Neural crest cell (in vitro differentiated cells): ENCODE data around the gene SOX11. TPM values are rescaled to one million over a fixed set of nuclear protein-coding genes. Genes with fewer than 3 reads are reported as not detected.

Source experiments
- DNase-seq: peaks from one replicate; pipeline ENCODE4 v3.0.0; 2021; ENCODE audit warnings: low read depth, mixed read lengths, low spot score
- H3K27ac Mint-ChIP-seq: one replicate; pipeline ENCODE4 v1.8.0; 2021; ENCODE audit warnings: mild to moderate bottlenecking, mixed read lengths; ENCODE audit not compliant: unreplicated experiment
- H3K27me3 Mint-ChIP-seq: 2 replicates; pipeline ENCODE4 v1.8.0; 2021; ENCODE audit warnings: low read depth, mild to moderate bottlenecking, mixed read lengths
- H3K36me3 Mint-ChIP-seq: 2 replicates; pipeline ENCODE4 v1.8.0; 2021; ENCODE audit warnings: low read depth, mild to moderate bottlenecking, mixed read lengths
- H3K4me1 Mint-ChIP-seq: 2 replicates; pipeline ENCODE4 v1.8.0; 2021; ENCODE audit warnings: mixed read lengths
- H3K4me3 Mint-ChIP-seq: one replicate; pipeline ENCODE4 v1.8.0; 2021; ENCODE audit warnings: mild to moderate bottlenecking, mixed read lengths
- H3K9me3 Mint-ChIP-seq: 2 replicates; pipeline ENCODE4 v1.8.0; 2021; ENCODE audit warnings: mixed read lengths
- total RNA-seq: library from RNA; stranded (reverse); gene quantifications from 2 replicates; pipeline ENCODE4 v1.2.1, GENCODE V29; 2021
- TF ChIP-seq, protein P1 (sequence below): fragments of 200-600 bp; sonication (generic); conservative IDR thresholded peaks from 2 replicates; pipeline ENCODE4 v1.5.0; 2021; ENCODE audit warnings: antibody characterized with exemption, mild to moderate bottlenecking

Gene SOX11
- total RNA-seq, 1 donor from 2014 or later = 197 TPM

DNA sequence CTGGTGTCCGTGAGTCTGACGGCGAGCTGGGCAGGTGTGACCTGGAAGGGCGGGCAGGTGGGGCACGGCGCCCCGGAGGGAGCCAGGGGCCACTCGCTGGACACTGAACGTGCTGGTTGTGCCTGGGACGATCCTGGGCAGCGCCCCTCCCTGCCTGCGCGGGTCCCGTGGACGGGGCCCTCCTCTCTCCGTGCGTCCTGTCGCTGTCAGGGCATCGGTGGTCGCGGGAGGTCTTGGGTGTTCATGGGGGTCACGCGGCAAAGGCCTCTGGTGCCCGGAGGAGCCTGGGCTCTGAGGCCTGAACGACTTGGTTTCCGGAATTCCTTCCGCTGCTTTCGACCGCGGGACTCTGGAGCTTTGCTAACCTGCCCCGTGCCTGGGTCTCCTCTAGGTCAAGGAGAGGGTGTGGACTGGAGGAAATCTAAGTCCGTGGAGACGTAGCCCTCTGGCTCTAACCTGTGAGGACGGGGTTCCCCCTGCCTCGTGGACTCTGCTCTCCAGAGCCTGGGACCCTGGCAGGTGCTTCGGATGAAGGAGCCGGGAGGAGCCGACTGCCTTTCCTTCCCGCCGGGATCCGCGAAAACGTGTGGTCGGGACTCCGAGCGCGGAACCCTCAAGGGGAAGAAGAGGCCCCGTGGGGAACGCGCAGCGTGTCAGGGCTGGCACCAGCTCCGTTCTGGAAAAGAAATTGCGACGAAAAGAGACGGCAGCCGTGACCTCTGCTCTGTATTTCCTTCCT lies 14.7 kb downstream of the SOX11 start:
- Mint-ChIP-seq H3K9me3 (peaks cover 3% of the 10 kb centered on the region), H3K4me3 (peak overlapping the region; percentile 23), H3K36me3 (peaks cover 18% of the 10 kb centered on the region), H3K27me3 (peaks cover 2% of the 10 kb centered on the region), H3K27ac (no peak overlapping the region), H3K4me1 (peaks cover 27% of the 10 kb centered on the region)
- TF ChIP-seq, protein P1, sequence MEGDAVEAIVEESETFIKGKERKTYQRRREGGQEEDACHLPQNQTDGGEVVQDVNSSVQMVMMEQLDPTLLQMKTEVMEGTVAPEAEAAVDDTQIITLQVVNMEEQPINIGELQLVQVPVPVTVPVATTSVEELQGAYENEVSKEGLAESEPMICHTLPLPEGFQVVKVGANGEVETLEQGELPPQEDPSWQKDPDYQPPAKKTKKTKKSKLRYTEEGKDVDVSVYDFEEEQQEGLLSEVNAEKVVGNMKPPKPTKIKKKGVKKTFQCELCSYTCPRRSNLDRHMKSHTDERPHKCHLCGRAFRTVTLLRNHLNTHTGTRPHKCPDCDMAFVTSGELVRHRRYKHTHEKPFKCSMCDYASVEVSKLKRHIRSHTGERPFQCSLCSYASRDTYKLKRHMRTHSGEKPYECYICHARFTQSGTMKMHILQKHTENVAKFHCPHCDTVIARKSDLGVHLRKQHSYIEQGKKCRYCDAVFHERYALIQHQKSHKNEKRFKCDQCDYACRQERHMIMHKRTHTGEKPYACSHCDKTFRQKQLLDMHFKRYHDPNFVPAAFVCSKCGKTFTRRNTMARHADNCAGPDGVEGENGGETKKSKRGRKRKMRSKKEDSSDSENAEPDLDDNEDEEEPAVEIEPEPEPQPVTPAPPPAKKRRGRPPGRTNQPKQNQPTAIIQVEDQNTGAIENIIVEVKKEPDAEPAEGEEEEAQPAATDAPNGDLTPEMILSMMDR = no peak
- no peak for DNase-seq

DNA sequence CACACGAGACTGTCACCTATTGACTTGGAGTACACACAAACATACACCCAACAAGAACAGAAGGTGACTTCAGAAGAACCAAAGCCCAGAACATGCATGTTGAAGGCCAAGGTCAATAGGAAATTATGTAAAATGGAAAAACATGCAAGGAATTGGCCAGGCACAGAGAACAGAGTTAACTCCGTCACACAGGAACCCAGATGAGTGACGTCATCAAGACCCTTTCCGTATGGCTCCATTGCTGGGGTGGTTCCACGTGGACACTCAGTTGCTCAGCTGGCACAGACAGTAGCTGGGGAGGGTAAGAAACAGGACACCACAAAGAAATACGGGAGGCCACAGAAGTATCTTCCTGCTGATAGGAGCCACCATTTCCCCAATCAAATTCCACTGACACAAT lies 18.4 kb downstream of the SOX11 start:
- no peak for DNase-seq
- Mint-ChIP-seq H3K9me3 (no peaks in the 10 kb centered on the region), H3K27ac (no peak overlapping the region), H3K4me1 (peaks cover 12% of the 10 kb centered on the region), H3K4me3 (no peak overlapping the region), H3K27me3 (no peaks in the 10 kb centered on the region), H3K36me3 (no peaks in the 10 kb centered on the region)
- TF ChIP-seq, protein P1 = no peak

DNA sequence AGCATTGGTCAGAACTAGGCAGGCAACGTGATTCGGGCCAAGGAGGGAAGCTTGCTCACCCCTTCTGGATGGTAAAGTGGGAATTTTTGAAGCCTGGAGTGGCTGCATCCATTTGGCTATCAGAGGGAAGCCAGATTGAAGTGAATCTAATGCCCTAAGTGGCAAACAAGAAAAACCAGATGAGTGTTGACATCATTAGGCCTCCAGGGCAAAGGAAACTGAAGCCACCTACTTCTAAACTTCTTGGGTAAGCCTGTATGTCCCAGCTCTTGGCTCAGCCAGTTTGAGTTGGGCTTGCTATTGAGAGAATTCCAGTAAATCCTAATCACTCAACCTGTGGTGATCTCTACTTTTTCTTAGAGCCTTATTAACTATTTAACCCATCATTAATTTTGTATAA lies 20.9 kb downstream of the SOX11 start:
- no peak for DNase-seq
- Mint-ChIP-seq H3K27me3 (no peaks in the 10 kb centered on the region), H3K4me3 (no peak overlapping the region), H3K9me3 (no peaks in the 10 kb centered on the region), H3K27ac (no peak overlapping the region), H3K4me1 (peaks cover 5% of the 10 kb centered on the region), H3K36me3 (no peaks in the 10 kb centered on the region)
- TF ChIP-seq, protein P1 = no peak

DNA sequence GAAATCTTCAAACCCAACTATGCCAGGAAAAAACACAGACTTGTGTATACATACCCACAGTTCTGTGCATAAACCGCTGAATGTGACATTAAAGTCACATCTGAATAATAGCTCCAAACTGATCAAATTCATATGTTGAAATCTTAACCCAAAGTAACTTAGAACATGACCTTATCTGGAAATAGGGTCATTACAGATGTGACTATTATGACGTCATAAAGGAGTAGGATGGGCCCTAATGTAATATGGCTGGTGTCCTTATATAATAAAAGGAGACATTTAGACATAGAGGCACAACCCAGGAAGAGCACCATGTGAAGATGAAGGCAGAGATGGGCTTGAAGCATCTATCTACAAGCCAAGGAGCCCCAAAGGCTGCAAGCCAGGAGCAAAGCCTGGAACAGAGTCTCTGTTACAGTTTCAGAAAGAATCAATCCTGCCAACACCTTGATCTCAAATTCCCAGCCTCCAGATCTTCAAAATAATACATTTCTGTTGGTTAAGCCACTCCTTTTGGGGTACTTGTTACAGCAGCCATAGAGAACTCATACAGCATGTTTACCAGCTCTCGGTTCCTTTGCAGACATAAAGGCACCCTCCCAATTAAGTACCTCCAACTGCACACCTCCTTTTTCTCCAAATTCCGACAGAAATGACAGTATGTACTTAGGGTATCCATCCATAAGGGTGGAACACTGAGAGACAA lies 27.6 kb downstream of the SOX11 start:
- Mint-ChIP-seq H3K36me3 (peaks cover 4% of the 10 kb centered on the region), H3K27me3 (no peaks in the 10 kb centered on the region), H3K9me3 (peaks cover 8% of the 10 kb centered on the region), H3K4me3 (no peak overlapping the region), H3K27ac (no peak overlapping the region), H3K4me1 (no peaks in the 10 kb centered on the region)
- DNase-seq = no peak
- TF ChIP-seq, protein P1 = no peak

DNA sequence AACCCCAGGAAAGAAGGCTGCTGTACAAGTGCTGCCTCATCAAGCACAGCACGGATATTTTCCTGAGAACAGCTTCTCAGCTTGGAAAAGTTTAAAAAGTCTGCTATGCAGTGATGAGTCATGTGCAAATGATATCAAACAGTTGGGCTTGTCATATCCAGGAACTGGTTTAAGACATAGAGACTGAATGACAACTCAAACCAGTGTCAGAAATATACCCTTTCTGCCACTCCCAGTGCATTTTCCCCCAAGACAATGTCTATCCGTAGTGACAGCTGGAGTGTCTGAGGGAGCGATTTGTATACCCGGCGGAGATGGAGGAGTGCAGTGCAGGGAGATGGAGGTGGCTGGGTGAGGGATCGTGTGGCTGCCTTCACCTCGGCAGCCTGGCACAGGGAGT lies 28.2 kb downstream of the SOX11 start:
- TF ChIP-seq, protein P1 = no peak
- peaks cover 4% of the 10 kb centered on the region for H3K36me3 Mint-ChIP-seq
- no peak overlapping the region for H3K4me3 Mint-ChIP-seq

More for the DNA sequence above, 28.2 kb downstream of the SOX11 start:
- DNase-seq = no peak
- no peaks in the 10 kb centered on the region for H3K27me3 Mint-ChIP-seq
- peaks cover 8% of the 10 kb centered on the region for H3K9me3 Mint-ChIP-seq
- no peak overlapping the region for H3K27ac Mint-ChIP-seq
- peaks cover under 1% of the 10 kb centered on the region for H3K4me1 Mint-ChIP-seq
